ENCODE measurements around the gene VAMP5.
"Not testable (repeated sequence)": the region's sequence is repeated elsewhere in the genome, so short reads cannot be mapped to it uniquely, and the experiment has no call there.

The VAMP5 gene

DNA sequence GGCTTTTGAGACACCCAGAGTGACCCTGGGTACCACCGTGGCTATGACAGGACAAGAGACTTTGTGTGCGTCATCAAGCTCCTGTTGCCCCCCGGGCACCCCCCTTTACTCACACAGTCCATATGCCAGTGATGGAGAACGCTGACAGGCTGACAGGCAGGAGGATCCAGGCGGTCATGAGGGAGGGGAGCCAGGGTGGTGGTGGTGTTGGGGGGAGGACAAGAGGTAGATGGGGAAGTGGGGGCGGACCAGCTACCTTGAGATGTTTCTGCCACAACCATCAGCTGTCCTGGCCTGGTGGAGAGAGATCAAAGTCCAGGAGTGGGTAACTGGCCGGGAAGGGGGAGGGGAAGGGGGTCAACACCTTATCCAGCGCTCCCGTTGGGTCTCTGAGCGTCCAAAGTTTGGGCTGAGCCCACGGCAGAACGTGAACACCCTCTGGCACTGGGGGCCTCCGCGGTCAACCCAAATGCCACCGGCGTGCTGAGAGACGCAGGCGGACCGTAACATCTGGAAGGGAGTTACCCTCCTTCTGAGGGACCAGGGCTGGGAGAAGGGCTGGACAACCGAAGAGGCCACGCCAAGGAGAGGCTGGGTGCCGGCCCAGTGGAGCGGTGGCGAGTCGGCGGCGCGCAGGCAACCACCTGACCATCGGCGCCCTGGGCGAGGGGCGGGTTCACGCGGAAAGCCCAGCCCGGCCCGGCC lies 17.7 kb downstream of the VAMP5 start:
- Histone ChIP-seq H3K27ac (ENCODE audit: low read length, poor library complexity, severe bottlenecking) (no peak overlapping the region), H3K27me3 (ENCODE audit: control insufficient read depth in 1 of 2, insufficient read depth in 1 of 2, low read length in 2 of 2) (no peaks in the 10 kb centered on the region), H3K23ac (ENCODE audit: low read length in 2 of 2) (peak overlapping the region in 1 of 2 experiments; percentile 83), H3K4ac (ENCODE audit: low read depth in 1 of 2, low read length in 2 of 2) (peak overlapping the region; percentile 9 to 92), H3K18ac (ENCODE audit: low read depth in 1 of 2, low read length in 2 of 2) (peak overlapping the region; percentile 45 to 89), H3K9ac (ENCODE audit: low read length) (peak overlapping the region; percentile 92), H4K91ac (ENCODE audit: low read length) (peak overlapping the region; percentile 43), H3K36me3 (ENCODE audit: control insufficient read depth in 1 of 2, insufficient read depth in 2 of 2, low read depth in 1 of 2, low read length in 2 of 2) (peaks cover 38 to 50% of the 10 kb centered on the region in 2 experiments), H2AK5ac (ENCODE audit: low read length, severe bottlenecking) (peak overlapping the region; percentile 28), H3K79me1 (replicated peaks; ENCODE audit: low read length, poor library complexity, severe bottlenecking) (peaks cover 34% of the 10 kb centered on the region), H2BK120ac (ENCODE audit: low read depth, low read length) (peak overlapping the region; percentile 43), H2BK15ac (ENCODE audit: low read depth, poor library complexity, severe bottlenecking) (peak overlapping the region; percentile 92), H2BK5ac (ENCODE audit: low read depth, low read length, poor library complexity, severe bottlenecking) (no peak overlapping the region), H3K4me2 (ENCODE audit: low read length, poor library complexity, severe bottlenecking) (peak overlapping the region; percentile 76), H3K14ac (ENCODE audit: low read length in 2 of 2) (peak overlapping the region in 1 of 2 experiments; percentile 98), H2AFZ (ENCODE audit: low read depth, low read length) (peak overlapping the region; percentile 18), H2BK12ac (ENCODE audit: low read length in 2 of 2) (peak overlapping the region in 1 of 2 experiments; percentile 51), H3K4me3 (ENCODE audit: insufficient read depth in 1 of 2, low read depth in 1 of 2, low read length in 2 of 2) (peak overlapping the region; percentile 86 to 99), H4K8ac (ENCODE audit: low read length) (peak overlapping the region; percentile 45), H3K4me1 (ENCODE audit: control insufficient read depth, insufficient read depth, low read depth, low read length) (peaks cover 34% of the 10 kb centered on the region), H3K9me3 (ENCODE audit: control insufficient read depth, low read length) (no peaks in the 10 kb centered on the region)
- DNase-seq, result peak; percentile 52
- WGBS, result 10% methylated on average over 36 of the region's 36 CpGs

DNA sequence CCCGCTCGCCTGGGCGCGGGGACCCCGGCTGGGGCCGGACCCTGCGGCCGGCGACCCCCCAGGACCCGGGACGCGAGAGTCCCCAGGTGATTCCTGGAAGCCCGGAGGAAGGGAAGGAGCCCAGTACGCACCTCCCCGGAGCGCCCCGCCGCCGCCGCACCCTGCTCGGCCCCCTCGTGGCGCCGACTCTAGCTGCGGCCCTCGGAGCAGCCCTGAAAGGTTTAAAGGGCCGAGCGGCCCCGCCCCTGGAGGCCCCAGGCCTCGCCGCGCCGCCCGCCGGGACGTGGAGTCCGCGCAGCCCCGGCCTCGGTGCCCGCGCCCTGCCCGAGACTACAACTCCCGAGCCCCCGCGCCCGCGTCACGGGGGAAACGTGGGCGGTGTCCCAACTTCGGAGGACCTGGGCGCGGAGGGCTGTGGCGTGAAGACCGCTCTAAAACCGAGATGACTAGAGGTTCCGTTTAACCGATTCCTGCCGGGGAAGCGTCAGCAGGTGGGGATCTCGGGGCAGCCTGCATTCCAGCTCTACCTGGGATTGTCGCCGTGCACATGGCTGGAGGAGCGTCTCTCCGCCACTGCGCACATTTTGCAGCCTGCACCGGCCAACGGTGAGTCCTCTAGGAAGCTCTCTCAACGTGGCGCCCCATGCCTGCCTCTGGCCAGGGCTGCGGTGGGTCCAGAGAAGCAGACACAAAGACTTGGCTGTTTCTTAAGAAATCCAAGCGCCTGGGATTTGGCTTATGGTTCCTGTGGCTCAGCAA lies 18.4 kb downstream of the VAMP5 start, which contains the start of gene TMEM150A:
Gene TMEM150A (minus strand): TSS at position 223 of the 759 bp plus-strand sequence. CDS start 750 bp downstream, outside the sequence.
- Histone ChIP-seq H3K18ac (ENCODE audit: low read depth in 1 of 2, low read length in 2 of 2) (peak within 1 kb of the TSS; percentile 58 to 92), H3K27ac (ENCODE audit: low read length, poor library complexity, severe bottlenecking) (peak within 1 kb of the TSS; percentile 33), H3K4me3 (ENCODE audit: insufficient read depth in 1 of 2, low read depth in 1 of 2, low read length in 2 of 2) (peak within 1 kb of the TSS; percentile 86 to 99), H3K4me2 (ENCODE audit: low read length, poor library complexity, severe bottlenecking) (peak within 1 kb of the TSS; percentile 83), H2AFZ (ENCODE audit: low read depth, low read length) (peak within 1 kb of the TSS; percentile 87), H2BK15ac (ENCODE audit: low read depth, poor library complexity, severe bottlenecking) (peak within 1 kb of the TSS; percentile 92), H2BK120ac (ENCODE audit: low read depth, low read length) (peak within 1 kb of the TSS; percentile 43), H3K4ac (ENCODE audit: low read depth in 1 of 2, low read length in 2 of 2) (peak within 1 kb of the TSS; percentile 9 to 92), H4K91ac (ENCODE audit: low read length) (peak within 1 kb of the TSS; percentile 43), H3K27me3 (ENCODE audit: control insufficient read depth in 1 of 2, insufficient read depth in 1 of 2, low read length in 2 of 2) (no peaks in the 10 kb centered on the region), H3K36me3 (ENCODE audit: control insufficient read depth in 1 of 2, insufficient read depth in 2 of 2, low read depth in 1 of 2, low read length in 2 of 2) (peaks cover 30 to 50% of the 10 kb centered on the region in 2 experiments), H3K9me3 (ENCODE audit: control insufficient read depth, low read length) (no peaks in the 10 kb centered on the region), H3K9ac (ENCODE audit: low read length) (peak within 1 kb of the TSS; percentile 92), H4K8ac (ENCODE audit: low read length) (peak within 1 kb of the TSS; percentile 45), H3K4me1 (ENCODE audit: control insufficient read depth, insufficient read depth, low read depth, low read length) (peaks cover 30% of the 10 kb centered on the region), H2AK5ac (ENCODE audit: low read length, severe bottlenecking) (peak within 1 kb of the TSS; percentile 28), H3K79me1 (replicated peaks; ENCODE audit: low read length, poor library complexity, severe bottlenecking) (peaks cover 27% of the 10 kb centered on the region), H3K14ac (ENCODE audit: low read length in 2 of 2) (peak within 1 kb of the TSS in 1 of 2 experiments; percentile 98), H3K23ac (ENCODE audit: low read length in 2 of 2) (peak within 1 kb of the TSS in 1 of 2 experiments; percentile 83), H2BK12ac (ENCODE audit: low read length in 2 of 2) (peak within 1 kb of the TSS in 1 of 2 experiments; percentile 70), H2BK5ac (ENCODE audit: low read depth, low read length, poor library complexity, severe bottlenecking) (no peak within 1 kb of the TSS)
- peak; percentile 86 for DNase-seq
- under 1% methylated on average over 58 of the region's 73 CpGs for WGBS

DNA sequence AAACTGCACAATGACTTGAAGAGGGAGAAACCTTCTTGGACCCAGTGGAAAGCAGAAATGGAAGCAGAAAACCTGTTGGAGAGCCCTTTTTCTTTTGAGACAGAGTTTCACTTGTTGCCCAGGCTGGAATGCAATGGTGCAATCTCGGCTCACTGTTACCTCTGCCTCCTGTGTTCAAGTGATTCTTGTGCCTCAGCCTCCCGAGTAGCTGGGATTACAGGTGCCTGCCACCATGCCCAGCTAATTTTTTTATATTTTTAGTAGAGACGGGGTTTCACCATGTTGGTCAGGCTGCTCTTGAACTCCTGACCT lies 19.9 kb downstream of the VAMP5 start:
- H2BK5ac ChIP-seq (ENCODE audit: low read depth, low read length, poor library complexity, severe bottlenecking); H2BK120ac ChIP-seq (ENCODE audit: low read depth, low read length); H2AFZ ChIP-seq (ENCODE audit: low read depth, low read length); H2BK15ac ChIP-seq (ENCODE audit: low read depth, poor library complexity, severe bottlenecking); H4K8ac ChIP-seq (ENCODE audit: low read length); H3K23ac ChIP-seq (ENCODE audit: low read length in 2 of 2); H3K18ac ChIP-seq (ENCODE audit: low read depth in 1 of 2, low read length in 2 of 2); H3K27me3 ChIP-seq (ENCODE audit: control insufficient read depth in 1 of 2, insufficient read depth in 1 of 2, low read length in 2 of 2); H3K4me2 ChIP-seq (ENCODE audit: low read length, poor library complexity, severe bottlenecking); H4K91ac ChIP-seq (ENCODE audit: low read length); H3K9me3 ChIP-seq (ENCODE audit: control insufficient read depth, low read length); DNase-seq; H2BK12ac ChIP-seq (ENCODE audit: low read length in 2 of 2); H3K14ac ChIP-seq (ENCODE audit: low read length in 2 of 2); H3K9ac ChIP-seq (ENCODE audit: low read length); H3K4ac ChIP-seq (ENCODE audit: low read depth in 1 of 2, low read length in 2 of 2); H3K27ac ChIP-seq (ENCODE audit: low read length, poor library complexity, severe bottlenecking); H2AK5ac ChIP-seq (ENCODE audit: low read length, severe bottlenecking): not testable (repeated sequence)
- H3K79me1 ChIP-seq (replicated peaks; ENCODE audit: low read length, poor library complexity, severe bottlenecking), result peaks cover 21% of the 10 kb centered on the region
- peak overlapping the region in 1 of 2 experiments; percentile 99 for H3K4me3 ChIP-seq (ENCODE audit: insufficient read depth in 1 of 2, low read depth in 1 of 2, low read length in 2 of 2)
- 97% methylated on average over 3 of the region's 3 CpGs for WGBS
- peaks cover 27% of the 10 kb centered on the region for H3K4me1 ChIP-seq (ENCODE audit: control insufficient read depth, insufficient read depth, low read depth, low read length)
- H3K36me3 ChIP-seq (ENCODE audit: control insufficient read depth in 1 of 2, insufficient read depth in 2 of 2, low read depth in 1 of 2, low read length in 2 of 2), result peaks cover 28 to 52% of the 10 kb centered on the region in 2 experiments
